Activated B cell treated with CpG ODN at 0.5 μM for 24 hours (primary cell): ENCODE results near the gene ITPA. TPM values are rescaled to one million over a fixed set of nuclear protein-coding genes. Genes with fewer than 3 reads are reported as not detected.
A peak's percentile ranks its signal among the peaks of the same experiment; 100 is the strongest.

ENCODE experiments used
- ATAC-seq: fragments of 200-7000 bp; cut with Tn5 transposase; one replicate; pipeline ENCODE4 v1.10.0; 2021; ENCODE audit warnings: low read depth, mild to moderate bottlenecking, moderate library complexity
- CTCF ChIA-PET: fragments of 350-600 bp; sonication (Branson Sonifier 250); formaldehyde crosslinking; loops from one replicate; lab custom pipeline; 2021; ENCODE audit warnings: antibody characterized with exemption; lab: Charles Lee
- POLR2A ChIA-PET: fragments of 350-600 bp; sonication (Branson Sonifier 250); formaldehyde crosslinking; loops from one replicate; lab custom pipeline; 2021; ENCODE audit warnings: antibody characterized with exemption; lab: Charles Lee
- DNase-seq: peaks from one replicate; pipeline ENCODE4 v3.0.0; 2022
- H3K27ac Mint-ChIP-seq: one replicate; pipeline ENCODE4 v1.8.0; 2020; ENCODE audit warnings: mixed read lengths
- H3K27me3 Mint-ChIP-seq: one replicate; pipeline ENCODE4 v1.8.0; 2021; ENCODE audit warnings: mixed read lengths
- H3K36me3 Mint-ChIP-seq: one replicate; pipeline ENCODE4 v1.8.0; 2021; ENCODE audit warnings: low read depth, mixed read lengths
- H3K4me1 Mint-ChIP-seq: one replicate; pipeline ENCODE4 v1.8.0; 2021; ENCODE audit warnings: mixed read lengths
- H3K4me3 Mint-ChIP-seq: one replicate; pipeline ENCODE4 v1.8.0; 2020; ENCODE audit warnings: mild to moderate bottlenecking, mixed read lengths
- H3K9me3 Mint-ChIP-seq: one replicate; pipeline ENCODE4 v1.8.0; 2020; ENCODE audit warnings: mixed read lengths
- intact Hi-C: fragments of 100-400 bp; cut with micrococcal nuclease; formaldehyde crosslinking; loops from one replicate; pipeline ENCODE4 v1.15.1; 2024
- total RNA-seq: library from RNA; stranded (reverse); gene quantifications from 2 replicates; pipeline ENCODE4 v1.2.3, GENCODE V29; 2022
- TF ChIP-seq, protein P1 (sequence below): fragments of 200-600 bp; IDR thresholded peaks from one replicate; pipeline ENCODE4 v1.8.0; 2022; ENCODE audit warnings: antibody characterized with exemption, mild to moderate bottlenecking

The ITPA gene
- total RNA-seq, 1 donor from 2014 or later: 84.8 TPM

- ATAC-seq (no peak), DNase-seq (no peak)
- Mint-ChIP-seq H3K27me3 (peaks cover 44% of the 10 kb centered on the region), H3K9me3 (no peaks in the 10 kb centered on the region), H3K27ac (no peak overlapping the region), H3K4me1 (peaks cover 7% of the 10 kb centered on the region), H3K36me3 (peaks cover 1% of the 10 kb centered on the region), H3K4me3 (peak overlapping the region; percentile 86)
- ChIA-PET POLR2A (no interaction called here), CTCF (no interaction called here)
- intact Hi-C loops: loop anchor here (5.0 kb wide), 1 partner anchor 170 kb away; the partner anchor contains the start of gene DNAAF9
- TF ChIP-seq, protein P1, sequence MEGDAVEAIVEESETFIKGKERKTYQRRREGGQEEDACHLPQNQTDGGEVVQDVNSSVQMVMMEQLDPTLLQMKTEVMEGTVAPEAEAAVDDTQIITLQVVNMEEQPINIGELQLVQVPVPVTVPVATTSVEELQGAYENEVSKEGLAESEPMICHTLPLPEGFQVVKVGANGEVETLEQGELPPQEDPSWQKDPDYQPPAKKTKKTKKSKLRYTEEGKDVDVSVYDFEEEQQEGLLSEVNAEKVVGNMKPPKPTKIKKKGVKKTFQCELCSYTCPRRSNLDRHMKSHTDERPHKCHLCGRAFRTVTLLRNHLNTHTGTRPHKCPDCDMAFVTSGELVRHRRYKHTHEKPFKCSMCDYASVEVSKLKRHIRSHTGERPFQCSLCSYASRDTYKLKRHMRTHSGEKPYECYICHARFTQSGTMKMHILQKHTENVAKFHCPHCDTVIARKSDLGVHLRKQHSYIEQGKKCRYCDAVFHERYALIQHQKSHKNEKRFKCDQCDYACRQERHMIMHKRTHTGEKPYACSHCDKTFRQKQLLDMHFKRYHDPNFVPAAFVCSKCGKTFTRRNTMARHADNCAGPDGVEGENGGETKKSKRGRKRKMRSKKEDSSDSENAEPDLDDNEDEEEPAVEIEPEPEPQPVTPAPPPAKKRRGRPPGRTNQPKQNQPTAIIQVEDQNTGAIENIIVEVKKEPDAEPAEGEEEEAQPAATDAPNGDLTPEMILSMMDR: no peak
Measured at GRCh38 chr20:3237011-3237957, 28.0 kb downstream of the ITPA start.

DNA sequence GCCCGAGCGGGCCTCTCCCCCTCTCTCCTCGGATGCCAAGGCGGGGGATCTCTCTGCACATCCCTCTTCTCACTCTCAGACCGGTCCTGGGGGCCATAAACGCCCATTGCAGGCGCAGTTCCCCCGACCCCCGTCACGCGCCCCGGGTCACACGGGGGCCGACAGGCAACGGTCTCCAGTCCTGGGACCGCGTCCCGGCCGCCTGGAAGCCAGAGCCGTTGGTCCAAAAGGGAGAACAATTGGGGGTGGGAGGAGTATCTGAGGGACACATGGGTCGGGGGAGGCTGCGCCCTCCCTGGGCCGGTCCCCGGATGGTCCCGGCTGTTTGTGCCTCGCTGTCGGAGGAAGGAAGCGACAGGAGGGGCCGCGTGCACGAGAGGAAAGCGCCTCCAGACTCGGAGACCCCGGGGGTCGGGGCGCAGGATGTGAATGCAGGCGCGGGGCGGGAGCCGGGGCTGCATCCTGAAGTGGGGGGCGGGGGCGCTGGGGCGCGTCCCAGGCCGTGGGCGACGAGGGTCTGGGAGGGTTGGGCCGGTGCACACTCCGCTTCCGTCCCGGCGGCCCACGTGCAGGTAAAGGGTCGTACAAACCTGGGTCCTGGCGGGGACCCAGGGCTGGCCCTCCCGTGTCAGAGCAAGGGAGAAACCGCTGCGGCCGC, 28.8 kb downstream of the ITPA start:
- Mint-ChIP-seq H3K27ac (no peak overlapping the region), H3K36me3 (peaks cover 1% of the 10 kb centered on the region), H3K27me3 (peaks cover 46% of the 10 kb centered on the region), H3K4me3 (peak overlapping the region; percentile 86), H3K9me3 (no peaks in the 10 kb centered on the region), H3K4me1 (peaks cover 7% of the 10 kb centered on the region)
- ChIA-PET POLR2A (no interaction called here), CTCF (no interaction called here)
- DNase-seq (no peak), ATAC-seq (no peak)
- TF ChIP-seq, protein P1: no peak
- intact Hi-C loops: loop anchor here (2.0 to 5.0 kb wide), 3 partner anchors 19 to 169 kb away; partner anchors contain the start of genes DDRGK1 and DNAAF9

GRCh38 chr20:3238616-3239025, 29.3 kb downstream of the ITPA start:
- intact Hi-C loops: loop anchor here (2.0 to 5.0 kb wide), 3 partner anchors 20 to 169 kb away; partner anchors contain the start of genes DDRGK1 and DNAAF9
- ATAC-seq (peak; percentile 47), DNase-seq (peak; percentile 45)
- peak overlapping the region; percentile 86 for H3K4me3 Mint-ChIP-seq
- H3K9me3 Mint-ChIP-seq: no peaks in the 10 kb centered on the region
- no peak overlapping the region for H3K27ac Mint-ChIP-seq
- TF ChIP-seq, protein P1: no peak
- peaks cover 1% of the 10 kb centered on the region for H3K36me3 Mint-ChIP-seq
- H3K27me3 Mint-ChIP-seq: peaks cover 46% of the 10 kb centered on the region
- peaks cover 7% of the 10 kb centered on the region for H3K4me1 Mint-ChIP-seq
- ChIA-PET CTCF (no interaction called here), POLR2A (interaction anchor here (1.5 kb wide), 1 partner anchor 574 kb away, joined by 3 read pairs; the partner anchor contains the start of gene IDH3B)

- no peak within 1 kb of the TSS for H3K27ac Mint-ChIP-seq
- peaks cover 1% of the 10 kb centered on the region for H3K36me3 Mint-ChIP-seq
- peak within 1 kb of the TSS; percentile 89 for H3K4me3 Mint-ChIP-seq
- ATAC-seq (peak; percentile 72), DNase-seq (peak; percentile 45)
- peaks cover 48% of the 10 kb centered on the region for H3K27me3 Mint-ChIP-seq
- TF ChIP-seq, protein P1: no peak
- intact Hi-C loops: loop anchor here (2.0 to 5.0 kb wide), 3 partner anchors 20 to 168 kb away; partner anchors contain the start of genes DDRGK1 and DNAAF9
- ChIA-PET CTCF (interaction anchor here (0.7 kb wide), 1 partner anchor 21 kb away, joined by 3 read pairs; no protein-coding TSS in a partner anchor), POLR2A (interaction anchor here (1.0 to 1.5 kb wide), 2 partner anchors 31 to 575 kb away, joined by 3 read pairs; partner anchors contain the start of gene IDH3B)
- no peaks in the 10 kb centered on the region for H3K9me3 Mint-ChIP-seq
- H3K4me1 Mint-ChIP-seq: peaks cover 7% of the 10 kb centered on the region
Measured at GRCh38 chr20:3239026-3239866, 29.9 kb downstream of the ITPA start, which contains the start of gene SLC4A11. TSS of gene SLC4A11 (minus strand) at chr20:3239190. CDS start at chr20:3239137, 53 bp downstream.
